TTC549 (cell line): ENCODE data around the gene SRSF8.

Source experiments
- FAIRE-seq: peaks from 2 replicates; lab custom pipeline; 2012; peaks lifted over from hg19 to GRCh38; lab: Jason Lieb, UNC

Gene SRSF8

DNA sequence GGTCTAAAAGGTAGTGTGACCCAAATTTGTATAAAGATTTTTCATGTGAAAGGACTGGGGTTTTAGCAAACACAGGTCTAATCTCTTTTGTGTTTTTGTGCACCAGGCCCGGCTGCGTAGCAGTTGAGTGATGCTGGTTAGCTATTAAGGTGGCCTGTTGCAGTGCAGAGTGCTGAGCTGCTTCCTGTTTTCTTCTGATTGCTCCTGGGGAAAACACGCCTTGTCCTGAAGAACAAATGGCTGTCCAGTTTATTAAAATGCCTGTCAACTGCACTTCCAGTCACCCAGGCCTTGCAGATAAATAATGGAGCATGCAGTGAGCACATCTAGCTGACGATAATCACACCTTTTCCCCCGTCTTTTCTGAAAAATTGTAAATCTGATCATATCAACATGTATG lies 1.8 kb downstream of the SRSF8 start:
- FAIRE-seq: peak; percentile 54

DNA sequence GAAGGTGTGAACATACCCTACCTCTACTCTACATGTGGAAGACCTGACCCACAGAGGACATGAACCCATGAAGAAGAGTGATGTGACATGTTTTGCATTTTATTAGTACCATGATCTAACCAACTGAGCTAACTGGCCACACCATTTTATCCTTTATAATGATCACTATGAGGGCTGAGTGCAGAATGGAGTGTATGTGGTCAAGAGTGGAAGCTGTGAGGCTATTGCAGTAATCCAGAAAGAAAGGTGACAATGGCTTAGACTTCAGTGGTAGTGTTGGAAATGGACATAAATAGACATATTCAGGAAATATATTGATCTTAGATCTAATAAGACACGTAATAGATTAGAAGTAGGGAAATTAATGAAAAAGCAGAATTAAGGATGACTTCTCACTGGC lies 3.8 kb downstream of the SRSF8 start:
- FAIRE-seq: no peak

DNA sequence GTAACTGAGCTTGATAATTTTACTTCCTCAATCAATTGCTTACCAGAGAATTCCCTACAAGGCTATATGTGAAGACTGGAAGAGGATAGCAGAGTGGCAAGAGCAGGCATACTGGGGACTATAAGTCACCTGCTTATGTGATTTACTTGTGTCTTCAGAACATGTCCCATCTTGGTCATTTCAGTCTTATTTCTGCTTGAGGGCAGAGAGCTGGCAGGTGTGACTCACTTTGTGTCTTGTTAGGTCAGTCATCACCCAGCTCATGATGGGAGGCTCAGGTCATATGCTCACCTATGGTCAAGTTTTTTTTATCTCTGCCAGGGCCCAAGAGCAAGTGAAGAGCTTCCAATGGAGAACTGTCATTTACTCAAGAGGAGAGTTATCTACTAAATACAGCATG lies 6.2 kb downstream of the SRSF8 start:
- FAIRE-seq: no peak

DNA sequence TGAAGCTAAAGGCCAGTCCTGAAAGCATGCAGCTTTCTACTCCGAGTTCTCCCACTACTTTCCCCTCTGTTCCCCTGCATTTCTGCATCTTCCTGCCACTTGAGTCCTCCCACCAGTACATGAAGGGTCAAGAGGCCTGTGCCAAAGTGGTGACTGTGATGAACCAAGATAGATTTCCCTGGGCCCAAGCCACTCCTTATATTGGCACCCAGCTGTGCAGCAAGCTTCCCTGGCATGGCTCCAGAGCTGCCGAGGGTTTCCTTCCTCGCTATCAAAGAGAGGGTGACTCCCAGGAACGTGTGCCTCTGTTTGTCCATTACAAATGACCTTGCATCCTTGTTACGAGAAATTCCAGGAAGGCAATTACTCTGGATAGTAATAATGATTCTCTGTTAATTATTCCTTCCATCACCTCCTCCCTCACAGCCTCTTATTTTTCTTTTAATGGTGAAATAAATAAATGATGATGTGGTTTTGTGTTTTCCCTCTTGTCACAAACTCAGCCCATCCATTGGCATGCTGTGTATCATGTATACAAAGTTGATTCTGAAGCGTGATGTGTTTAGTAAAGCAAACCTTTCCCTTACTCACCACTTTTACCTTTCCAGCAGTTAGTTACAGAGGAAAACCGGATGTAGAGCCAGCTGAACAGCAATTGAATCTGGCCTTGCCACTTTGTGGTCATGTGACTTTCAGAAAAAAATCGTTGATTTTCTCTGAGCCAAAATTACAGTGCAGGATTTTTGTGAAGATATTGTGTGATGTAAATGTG lies 8.3 kb downstream of the SRSF8 start:
- FAIRE-seq: no peak

DNA sequence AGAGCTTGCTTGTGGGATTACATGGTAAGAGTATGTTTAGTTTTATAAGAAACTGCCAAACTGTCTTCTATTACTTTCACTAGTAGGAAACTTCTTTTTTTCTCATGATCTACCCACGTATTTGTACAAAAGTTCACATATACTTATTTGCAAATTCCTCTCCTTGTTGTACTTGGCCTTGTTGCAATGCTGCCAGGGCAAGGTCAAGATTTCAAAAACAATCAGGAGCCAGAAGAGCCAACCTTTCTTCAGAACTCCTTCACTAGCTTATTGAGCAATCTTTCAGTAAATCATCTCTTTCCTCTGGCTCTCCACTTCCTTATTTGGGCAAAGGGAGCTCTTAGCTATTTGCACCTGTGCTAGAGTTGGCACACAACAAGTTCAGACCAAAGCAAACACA lies 9.7 kb downstream of the SRSF8 start:
- FAIRE-seq: no peak

DNA sequence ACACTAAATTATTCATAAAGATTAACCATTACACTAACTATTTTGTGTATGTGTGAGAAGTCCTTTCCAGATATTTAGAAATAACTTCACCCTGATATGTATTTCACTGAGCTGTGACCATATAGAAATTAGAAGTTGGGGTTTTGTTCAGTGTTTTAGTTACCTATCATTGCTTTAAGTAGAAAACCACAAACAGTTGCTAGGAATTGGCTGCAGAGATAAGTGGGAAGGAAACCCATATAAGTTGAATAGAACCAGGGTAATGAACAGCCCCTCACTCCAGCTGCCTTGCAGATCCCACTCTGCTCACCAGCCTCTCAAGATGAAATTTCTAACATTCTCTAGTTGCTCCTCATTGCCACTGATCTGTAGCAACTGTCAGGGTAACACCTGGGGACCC lies 10.3 kb downstream of the SRSF8 start:
- FAIRE-seq: no peak

DNA sequence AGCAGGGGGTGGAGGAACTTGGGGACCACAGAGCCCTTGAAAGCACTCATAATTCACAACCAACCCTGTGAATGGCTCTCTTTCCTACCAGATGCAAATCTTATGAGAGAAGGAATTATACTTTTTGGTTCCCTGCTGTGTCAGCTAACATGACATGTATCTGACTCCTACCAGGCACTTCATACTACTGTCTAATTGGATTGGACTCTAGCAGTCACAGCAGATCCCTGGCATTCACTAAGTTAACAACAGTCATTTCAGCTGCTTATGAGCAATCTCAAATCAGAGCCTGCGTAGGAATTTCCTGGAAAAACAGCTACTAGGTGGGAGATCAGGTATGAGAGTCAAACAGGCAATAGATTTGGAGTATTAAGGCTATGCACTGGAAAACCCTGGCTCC lies 11.8 kb downstream of the SRSF8 start:
- no peak for FAIRE-seq

DNA sequence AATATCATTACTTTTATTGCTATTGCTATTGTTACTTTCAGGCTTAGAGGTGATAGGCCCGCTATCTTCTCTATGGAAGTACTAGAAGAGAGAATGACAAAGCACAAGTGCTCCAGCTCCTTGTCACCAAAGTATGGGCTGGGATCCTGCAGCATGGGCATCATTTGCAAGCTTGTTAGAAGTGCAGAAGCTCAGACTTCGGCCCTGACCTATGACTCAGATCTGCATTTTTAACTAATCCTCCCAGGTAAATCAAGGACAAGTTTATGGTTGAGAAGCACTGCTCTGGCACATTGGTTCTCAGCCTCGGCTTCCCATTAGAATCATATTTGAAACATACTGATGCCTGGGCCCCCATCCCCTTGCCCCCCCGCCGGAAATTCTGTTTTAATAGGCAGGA lies 14.3 kb downstream of the SRSF8 start:
- no peak for FAIRE-seq

DNA sequence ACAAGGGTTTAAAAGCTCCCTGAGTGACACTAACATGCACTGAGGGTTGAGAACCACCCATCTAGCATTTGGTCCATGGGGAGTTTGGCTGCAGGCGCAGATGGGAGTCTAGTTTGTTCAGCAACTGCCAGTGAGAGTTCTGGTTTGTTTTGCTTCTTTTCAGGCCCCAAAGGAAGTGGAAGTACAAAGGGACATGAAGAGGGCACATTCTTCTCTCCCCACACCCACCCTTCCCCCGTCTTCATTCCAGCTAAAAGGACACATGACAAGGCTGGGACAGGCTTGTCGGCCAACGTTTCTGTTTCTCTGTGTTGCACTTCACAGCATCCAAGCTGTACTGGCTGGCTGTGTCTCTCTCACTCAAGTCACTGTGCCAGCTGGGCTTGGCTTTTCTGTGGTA lies 14.7 kb downstream of the SRSF8 start:
- no peak for FAIRE-seq

DNA sequence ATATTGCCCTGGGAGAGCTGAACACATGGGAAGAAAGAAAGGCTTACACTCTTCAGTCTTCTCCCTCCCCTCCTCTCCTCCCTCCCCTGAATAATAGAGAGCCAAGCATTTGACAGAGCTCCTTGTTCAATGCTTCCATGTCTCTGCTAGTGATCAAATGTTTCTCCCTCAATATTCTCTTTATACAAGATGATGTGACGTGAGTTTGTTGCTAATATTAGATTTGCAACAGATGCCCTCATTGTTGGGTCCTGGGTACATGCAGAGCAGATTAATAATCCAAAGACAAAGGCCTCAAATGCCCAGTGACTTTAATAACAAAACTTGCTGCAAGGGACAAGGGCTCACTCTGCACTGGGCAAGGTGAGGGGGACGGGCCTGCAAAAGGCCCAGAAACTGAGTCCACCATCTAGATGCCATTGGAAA lies 15.9 kb downstream of the SRSF8 start:
- no peak for FAIRE-seq

DNA sequence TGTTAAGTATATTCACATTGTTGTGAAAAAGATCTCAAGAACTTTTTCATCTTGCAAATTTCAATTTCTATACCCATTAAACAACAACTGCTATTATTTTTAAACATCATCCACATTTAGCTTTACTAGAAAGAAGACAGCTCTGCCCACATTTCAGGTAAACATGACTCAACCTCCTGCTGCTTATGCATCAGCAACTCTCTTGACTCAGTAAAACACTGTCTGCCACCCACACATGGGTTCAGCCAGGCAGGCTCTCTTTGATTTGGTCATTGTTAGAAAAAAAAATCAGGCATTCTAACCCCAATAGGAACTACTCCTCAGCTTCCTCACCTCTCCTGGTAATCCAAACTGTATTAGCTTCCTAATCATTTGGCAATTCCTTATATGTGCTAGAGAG lies 17.8 kb downstream of the SRSF8 start:
- FAIRE-seq: no peak

DNA sequence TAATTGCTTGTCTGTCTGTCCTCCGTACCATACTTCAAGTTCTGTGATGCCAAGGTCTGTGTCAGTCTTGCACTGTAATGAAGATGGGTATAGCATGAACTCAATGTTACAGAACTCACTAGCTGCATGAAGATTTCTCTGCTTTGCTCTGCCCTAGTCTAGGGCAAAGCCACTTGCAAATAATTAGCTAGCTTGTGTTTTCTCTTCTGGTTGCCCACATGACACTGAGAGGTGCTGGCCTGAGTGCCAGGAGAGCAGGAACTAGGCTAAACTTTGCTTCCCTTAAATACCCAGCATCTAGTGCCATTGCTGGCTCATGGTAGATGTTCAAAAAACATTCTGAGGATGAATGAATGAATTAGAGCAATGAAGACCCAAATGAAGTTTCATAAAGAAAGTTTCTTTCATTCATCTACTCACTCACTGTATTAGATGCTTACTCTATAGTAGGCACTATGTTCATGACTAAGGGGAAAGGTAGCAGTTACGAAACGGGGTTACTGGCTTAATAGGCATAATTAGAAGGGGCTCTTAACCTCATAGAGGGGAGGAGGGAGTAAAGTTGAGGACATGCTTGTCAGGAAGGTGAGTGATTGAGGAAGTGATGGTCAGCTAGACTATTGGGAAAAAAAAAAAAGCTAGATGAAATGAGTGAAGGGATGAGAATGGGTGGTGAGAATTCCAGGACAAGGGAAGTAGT lies 18.5 kb downstream of the SRSF8 start:
- FAIRE-seq: no peak

DNA sequence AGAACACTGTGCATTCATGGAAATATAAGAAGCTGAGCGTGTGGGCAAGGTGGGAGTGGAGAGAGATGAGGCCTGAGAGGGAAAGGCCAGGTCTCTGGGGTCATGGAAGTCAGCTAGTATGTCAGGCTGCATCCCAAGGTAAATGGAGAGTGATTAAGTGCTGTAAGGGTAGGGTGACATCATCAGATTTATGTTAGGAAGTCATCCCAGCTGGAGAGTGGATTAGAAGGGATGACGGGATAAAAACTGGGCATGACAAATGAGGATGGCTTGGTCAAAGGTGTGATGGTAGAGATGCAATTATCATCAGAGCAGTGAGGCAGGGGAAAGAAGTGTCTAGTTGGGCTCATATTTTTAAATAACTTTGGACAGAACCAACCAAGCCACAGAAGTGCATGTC lies 19.4 kb downstream of the SRSF8 start:
- FAIRE-seq: no peak

DNA sequence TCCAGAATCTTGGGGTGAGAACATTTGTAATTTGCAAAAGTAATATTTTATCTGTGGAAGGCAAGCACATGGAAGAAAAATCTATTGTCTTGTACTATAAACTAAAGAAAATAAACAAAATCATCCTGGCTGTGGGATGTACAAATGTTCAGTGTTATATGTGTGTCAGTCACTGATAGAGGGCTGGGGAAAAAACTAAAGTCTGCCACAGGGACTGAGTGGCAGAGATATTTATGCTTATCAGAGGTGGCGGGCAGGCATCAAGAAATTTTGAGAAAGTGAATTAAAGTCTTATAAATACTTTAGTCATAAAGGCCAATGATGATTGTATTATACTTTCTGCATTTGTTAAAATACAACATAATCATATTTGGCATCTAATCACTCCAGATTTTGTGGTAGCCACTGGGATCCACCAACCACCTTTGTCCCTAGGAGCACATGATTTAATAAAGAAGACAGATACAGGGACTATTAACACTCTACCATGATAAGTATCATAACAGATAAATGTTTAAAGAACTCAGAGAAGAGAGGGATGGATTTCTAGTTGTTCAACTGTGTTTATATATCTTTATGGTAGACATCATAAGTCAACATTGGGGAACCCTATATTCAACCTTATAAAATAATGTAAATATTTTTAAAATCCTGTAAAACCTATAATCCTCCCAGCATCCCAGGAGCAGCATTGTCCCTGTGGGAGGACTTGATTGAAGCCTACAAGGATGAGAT lies 20.3 kb downstream of the SRSF8 start:
- no peak for FAIRE-seq

DNA sequence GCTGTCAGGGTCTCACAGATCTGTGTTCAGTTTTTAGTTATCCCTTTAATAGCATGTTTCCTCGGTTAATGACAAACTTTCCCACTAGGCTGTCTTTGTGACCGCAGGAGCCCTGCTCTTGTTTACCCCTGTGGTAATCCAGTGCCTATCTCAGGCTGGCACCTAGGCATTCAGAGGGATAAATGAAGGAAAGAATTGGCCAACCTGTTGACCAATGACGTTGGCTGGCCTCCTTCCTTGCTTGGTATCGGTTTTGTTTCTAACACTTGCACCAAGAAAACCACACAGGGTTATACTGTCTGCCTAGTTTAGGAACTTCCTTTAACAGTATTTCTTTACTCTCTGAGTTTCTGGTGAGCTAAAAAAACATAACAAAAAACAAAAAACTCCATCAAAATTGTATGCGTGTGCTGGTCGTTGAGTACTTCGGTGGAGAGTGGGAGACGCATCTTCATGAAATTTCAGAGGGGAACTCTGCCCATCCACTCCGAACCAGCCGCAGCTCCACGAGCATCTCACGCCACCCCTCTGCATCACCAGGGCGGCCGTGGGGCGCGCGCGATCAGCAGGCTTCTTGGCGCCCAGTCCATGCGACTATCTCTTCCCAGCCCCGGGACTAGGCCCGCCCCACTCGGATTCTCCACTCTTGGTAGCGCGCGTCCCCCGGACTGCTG lies 22.4 kb downstream of the SRSF8 start:
- no peak for FAIRE-seq

DNA sequence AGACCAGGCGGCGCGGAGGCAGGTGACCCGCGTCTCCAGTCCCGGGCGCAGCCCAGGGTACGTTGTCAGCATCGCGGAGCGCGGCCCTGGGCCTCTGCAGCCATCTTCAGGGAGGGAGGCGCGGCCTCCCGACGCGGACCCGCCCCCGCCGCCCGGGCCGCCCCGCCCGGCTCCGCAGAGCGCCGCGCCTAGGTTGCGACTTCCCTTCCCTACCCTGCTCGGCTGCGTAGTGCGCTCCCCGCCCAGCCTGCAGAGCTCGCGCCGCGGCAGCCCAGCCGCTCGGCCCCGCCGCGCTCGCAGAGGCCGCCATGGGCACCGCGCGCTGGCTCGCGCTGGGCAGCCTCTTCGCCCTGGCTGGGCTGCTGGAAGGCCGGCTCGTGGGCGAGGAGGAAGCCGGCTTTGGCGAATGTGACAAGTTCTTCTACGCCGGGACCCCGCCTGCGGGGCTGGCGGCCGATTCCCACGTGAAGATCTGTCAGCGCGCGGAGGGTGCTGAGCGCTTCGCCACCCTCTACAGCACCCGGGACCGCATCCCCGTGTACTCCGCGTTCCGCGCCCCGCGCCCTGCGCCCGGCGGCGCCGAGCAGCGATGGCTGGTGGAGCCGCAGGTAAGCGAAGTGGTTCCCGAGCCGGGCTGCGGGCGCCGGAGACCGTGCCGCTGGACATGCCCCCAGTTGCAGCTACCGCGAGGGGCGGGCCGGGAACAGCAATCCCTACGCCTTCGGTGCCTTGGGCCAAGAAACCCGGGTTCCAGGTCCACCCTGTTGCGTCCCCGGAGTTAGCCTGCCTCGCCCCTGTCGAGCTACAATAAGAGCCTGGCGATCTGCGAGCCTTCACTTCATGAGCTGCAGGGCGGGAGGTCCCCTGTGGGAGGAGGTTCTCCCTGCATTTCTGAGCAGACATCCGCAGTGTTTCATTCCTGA lies 23.2 kb downstream of the SRSF8 start, which contains the start of gene ENDOD1:
Gene ENDOD1, plus strand, starts transcription at position 227 of the 923 bp plus-strand sequence. Its CDS starts 82 bp downstream, at position 309.
- no peak for FAIRE-seq

DNA sequence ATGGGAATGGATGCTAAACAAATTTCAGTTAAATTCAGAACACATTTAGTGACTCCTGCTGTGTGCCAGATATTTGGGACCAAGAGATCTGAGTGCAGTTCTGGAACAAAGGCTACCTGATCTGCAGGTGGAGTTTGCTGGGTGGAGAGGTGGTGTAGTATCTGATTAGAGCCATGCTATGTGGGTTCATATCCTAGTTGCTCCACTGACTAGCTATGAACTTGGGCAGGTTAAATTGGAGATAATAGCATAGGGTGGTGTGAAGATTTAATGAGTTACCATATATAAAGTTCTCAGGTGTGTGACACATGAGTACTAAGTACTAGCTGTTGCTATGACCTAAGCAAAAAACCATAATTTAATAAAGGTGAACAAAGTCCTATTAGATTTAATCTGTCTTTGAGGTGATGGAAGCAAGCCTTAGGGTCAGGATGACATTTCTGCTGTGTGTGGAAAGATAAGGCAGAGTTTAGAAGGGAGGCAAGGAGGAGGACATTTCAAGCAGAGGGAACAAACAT lies 25.0 kb downstream of the SRSF8 start:
- no peak for FAIRE-seq

DNA sequence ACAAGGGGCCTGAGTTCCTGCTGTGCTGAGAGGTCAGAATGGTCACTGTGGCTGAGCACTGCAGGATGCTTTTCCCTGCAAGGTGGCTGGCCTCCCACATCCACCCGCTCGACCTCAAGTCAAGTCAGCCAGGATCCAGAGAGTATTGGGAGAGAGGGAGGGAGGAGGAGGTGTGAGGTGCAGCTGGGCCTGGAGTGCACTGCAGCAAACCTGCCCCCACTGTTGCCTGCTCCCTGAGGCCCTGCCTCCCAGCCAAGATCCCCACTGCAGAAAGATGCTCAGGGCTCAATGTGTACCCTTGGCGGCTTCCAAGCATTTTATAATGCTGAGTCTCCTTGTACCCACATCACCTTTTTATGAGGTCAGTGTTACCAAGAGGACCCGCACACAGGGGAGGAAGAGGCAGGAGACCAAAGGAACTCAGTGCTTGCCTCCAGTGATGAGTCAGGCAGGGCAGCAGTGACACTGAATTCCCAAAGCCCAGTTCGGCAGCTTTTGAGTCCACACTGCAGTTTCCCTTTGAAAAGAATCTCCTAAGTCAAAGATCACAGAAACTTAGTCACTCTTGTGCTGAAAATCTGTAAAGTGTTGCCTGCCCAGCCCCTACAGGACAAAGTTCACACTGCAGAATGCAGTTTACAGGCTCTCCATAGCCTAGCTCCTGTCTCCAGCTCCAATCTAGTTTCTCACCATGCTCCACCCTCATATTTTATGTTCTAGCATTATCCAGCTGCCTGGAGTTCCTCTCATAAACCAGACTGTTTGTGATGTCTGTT lies 26.0 kb downstream of the SRSF8 start:
- FAIRE-seq: no peak

DNA sequence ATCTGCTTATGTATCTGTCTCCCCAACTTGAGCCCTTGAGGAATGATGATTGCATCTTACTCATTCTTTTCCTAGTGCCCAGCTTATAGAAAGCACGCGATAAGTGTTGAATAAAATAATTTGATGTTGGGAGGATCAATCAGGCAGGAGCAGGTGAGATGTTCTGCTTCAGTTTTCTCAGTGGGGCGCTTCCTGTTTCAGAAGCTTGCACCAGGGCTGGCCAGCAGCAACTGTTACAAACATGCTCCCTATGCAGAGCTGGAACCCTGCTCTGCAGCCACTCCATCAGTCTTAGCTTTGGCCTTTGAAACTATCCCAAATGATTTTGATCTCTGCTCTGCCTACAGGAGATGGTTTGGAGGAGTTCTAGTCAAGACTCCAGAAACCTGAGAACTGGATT lies 26.8 kb downstream of the SRSF8 start:
- FAIRE-seq: no peak

DNA sequence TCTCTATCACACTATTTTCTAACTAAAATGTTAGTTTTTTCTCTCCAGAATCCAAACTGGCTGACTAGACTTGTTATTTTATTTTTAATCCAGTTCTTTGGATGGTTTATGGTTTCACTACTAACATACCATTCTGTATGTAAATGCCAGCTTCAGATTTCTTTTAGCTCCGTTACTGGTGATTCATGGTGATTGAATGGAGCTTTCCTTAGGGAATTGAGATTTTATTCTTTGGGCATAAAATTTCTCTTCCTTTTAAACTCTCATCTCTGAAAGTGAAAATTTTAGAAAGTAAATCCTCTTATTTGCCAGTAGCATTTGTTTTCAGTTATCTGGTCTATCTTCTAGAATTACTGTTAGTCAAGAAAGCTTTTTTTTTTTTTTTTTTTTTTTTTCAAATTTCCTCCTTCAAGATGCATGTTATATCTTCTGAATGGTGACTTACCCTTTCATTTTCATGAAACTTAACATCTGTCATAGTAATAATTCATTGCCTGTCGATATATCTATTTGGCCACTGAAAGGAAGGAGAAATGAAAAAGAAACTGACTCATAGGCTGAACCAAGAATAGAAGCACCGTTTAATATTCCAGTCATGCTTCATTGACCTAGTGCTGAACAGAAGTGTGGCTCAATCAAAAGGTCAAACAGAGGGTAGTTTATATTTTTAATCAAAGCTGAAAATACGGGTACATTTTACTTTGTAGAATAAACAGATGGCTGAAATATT lies 29.3 kb downstream of the SRSF8 start:
- FAIRE-seq: no peak
